Measurements from ENCODE around the gene EPS8L2. TPM values are rescaled to one million over a fixed set of nuclear protein-coding genes. Genes with fewer than 3 reads are reported as not detected.

EPS8L2 gene
- polyA plus RNA-seq, 3 donors from 2014 or later, result 12.9 to 15.1 (median 15.0) TPM

DNA sequence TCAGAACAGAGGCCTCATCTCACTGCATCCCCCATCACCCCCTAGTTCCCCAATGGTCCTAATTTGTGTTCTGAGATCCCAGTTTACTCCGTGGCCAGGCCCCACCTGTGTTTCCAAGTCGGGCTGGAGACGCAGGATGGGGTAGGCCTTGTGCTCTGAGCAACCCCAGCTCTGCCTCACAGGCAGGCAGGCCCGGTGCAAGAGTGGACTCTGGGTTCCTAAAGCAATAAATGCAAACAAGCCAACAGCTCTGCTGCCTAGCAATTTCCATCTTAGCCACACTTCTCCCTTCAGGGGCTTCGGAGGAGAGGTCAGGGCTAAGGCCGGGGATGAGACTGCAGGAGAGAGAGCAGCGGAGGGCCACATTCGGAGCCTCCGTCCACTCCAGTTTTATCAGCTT, 2.5 kb upstream of the EPS8L2 start:
- no peak for DNase-seq
- Mint-ChIP-seq H3K27me3 (ENCODE audit: low read depth in 3 of 3) (peaks cover 2 to 6% (median 5%) of the 10 kb centered on the region in 3 donors), H3K4me1 (peaks cover 6 to 11% of the 10 kb centered on the region in 2 donors)

DNA sequence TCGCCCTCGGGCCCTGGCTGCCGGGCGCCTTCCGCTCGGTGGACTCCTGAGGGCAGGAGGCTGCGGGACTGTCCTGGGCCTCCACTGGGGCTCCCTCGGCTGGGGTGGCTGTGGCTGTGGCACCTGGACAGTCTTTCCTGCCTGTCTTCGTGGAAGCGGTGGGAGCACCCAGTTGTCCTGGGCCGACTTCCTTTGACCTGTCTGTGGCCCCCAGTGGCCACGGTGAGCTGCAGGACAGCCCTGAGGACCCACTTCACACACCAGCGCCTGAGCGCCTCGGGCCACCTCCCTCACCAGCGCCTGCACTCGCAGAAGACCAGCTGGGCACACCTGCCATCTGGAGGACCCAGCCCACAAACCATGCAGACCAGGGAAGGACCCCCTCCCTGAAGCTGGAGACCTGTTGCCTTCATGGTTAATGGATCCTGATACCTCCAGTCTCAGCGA, 1.8 kb upstream of the EPS8L2 start:
- no peaks in the 10 kb centered on the region for H3K9me3 Mint-ChIP-seq
- H3K27me3 Mint-ChIP-seq (ENCODE audit: low read depth in 3 of 3), result peaks cover 2 to 6% (median 5%) of the 10 kb centered on the region in 3 donors
- peaks cover 6 to 11% of the 10 kb centered on the region in 2 donors for H3K4me1 Mint-ChIP-seq
- DNase-seq, result no peak
- H3K36me3 Mint-ChIP-seq, result no peaks in the 10 kb centered on the region
- H3K27ac Mint-ChIP-seq, result no peak overlapping the region
- no peak overlapping the region for H3K4me3 Mint-ChIP-seq

More for the DNA sequence above, 2.5 kb upstream of the EPS8L2 start:
- peak overlapping the region in 1 of 5 donors; percentile 12 for H3K4me3 Mint-ChIP-seq
- no peaks in the 10 kb centered on the region for H3K36me3 Mint-ChIP-seq
- H3K9me3 Mint-ChIP-seq, result no peaks in the 10 kb centered on the region
- H3K27ac Mint-ChIP-seq, result peak overlapping the region in 2 of 6 donors; percentile 34 to 49

DNA sequence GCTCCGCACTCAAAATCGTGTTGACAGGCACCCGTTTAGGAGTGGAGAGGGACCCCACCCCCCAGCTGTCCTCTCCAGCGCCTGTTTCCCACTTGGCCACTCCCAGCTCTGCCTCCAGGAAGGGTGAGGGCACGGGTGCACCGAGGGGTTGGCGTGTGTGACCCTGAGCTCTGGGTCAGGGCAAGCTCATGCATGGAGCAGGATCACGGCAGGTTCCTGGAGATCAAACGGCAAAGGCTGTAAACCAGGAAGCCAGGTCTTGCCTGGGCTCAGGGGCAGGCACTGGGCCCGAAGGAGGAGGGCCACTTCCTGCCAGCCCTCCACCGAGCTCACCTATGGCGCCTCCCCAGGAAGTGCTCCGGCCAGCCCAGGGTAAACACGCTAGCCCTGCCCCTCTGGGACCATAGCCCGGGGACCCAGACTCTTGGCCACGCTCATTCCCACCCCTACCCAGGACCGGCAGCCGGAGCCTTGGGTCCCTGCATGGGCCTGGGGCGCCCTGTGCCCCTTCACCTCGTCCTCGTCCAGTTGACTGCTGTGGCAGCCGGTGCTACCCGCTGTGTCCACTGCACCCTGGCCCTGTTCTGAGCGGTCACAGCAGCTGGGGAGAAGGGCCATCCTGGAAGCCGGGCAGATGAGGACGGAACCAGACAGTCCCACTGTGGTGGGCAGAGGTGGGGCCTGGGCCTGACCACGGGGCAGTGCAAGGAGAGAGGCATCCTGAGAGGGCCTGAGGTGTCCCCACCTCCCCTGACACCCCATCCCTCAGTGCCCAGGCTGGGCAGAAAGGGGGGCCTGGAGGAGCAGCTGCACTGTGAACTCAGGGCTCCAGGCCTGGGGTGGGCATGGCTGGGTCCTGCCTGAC, 1.0 kb upstream of the EPS8L2 start:
- Mint-ChIP-seq H3K9me3 (no peaks in the 10 kb centered on the region), H3K36me3 (no peaks in the 10 kb centered on the region), H3K27me3 (ENCODE audit: low read depth in 3 of 3) (peaks cover 2 to 6% (median 5%) of the 10 kb centered on the region in 3 donors), H3K4me3 (peak overlapping the region in 2 of 5 donors; percentile 40 to 41), H3K27ac (peak overlapping the region in 1 of 6 donors; percentile 28), H3K4me1 (peaks cover 6 to 11% of the 10 kb centered on the region in 2 donors)
- DNase-seq, result no peak

DNA sequence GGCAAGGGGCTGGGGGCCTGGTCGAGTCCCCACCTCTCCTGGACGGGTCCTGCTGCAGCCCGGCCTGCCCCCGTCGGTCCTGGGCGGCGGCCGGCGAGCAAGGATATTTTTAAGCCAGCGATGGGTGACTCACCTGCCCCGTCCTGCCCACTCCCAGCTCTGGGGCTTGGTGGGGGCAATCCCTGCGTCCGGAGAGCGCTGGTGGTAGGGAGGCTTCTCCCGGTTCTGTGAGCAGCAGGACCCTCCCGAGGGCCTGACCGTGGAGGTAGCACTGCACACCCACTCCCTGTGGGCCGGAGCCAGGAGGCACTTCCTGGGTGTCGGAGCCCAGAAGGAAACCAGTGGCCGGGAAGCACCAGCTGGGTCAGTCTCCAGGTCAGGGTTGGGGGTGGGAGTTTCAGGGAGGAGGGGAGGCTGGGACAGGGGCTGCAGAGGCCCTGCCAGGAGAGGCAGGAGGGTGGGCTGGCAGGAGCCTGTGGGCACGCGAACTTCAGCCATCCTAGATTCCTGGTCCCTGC, 467 bp downstream of the EPS8L2 start:
- peaks cover 3 to 6% (median 5%) of the 10 kb centered on the region in 3 donors for H3K27me3 Mint-ChIP-seq (ENCODE audit: low read depth in 3 of 3)
- H3K36me3 Mint-ChIP-seq, result no peaks in the 10 kb centered on the region
- peaks cover 6 to 11% of the 10 kb centered on the region in 2 donors for H3K4me1 Mint-ChIP-seq
- H3K27ac Mint-ChIP-seq, result no peak overlapping the region
- H3K4me3 Mint-ChIP-seq, result no peak overlapping the region
- DNase-seq, result no peak
- no peaks in the 10 kb centered on the region for H3K9me3 Mint-ChIP-seq

DNA sequence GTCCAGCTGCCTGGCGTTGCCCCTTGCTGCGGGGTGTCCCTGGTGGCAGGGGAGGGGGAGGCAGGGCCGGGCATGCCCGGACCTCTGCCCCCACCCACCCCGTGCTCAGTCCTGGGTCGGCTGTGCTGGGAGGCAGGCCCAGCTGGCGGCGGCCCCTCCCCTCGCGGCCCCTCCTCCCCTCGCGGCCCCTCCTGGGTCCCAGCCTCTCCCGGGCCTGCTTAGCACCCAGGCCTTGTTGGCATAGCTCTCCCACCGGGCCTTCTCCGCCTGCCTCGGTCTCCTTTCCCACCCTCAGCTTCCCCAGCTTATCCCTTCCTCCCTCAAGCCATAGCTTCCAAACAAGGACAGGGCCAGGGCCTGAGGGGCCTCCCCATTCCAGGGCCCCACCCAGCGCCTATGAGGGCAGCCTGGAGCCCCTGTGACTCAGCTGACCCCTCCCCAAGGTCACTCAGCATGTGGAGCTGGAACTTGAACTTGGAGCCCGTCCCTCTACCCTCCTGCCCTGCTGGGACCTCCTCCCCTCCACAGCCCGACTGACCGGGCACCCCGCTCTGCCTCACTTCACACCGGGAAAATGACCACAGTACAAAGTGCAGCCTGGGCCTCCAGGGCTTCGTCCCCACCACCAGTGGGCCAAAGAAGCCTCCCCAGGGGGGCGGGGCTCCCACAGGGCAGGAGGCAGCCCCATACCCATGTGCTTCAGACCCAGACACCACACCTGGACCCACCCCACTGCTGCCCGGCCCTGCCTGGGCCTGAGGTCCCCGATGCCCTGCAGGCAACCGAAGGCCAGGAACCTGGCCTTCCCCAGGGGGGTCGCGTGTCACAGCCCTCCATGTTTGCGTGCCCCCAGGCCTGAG, 1.2 kb downstream of the EPS8L2 start:
- no peak for DNase-seq

DNA sequence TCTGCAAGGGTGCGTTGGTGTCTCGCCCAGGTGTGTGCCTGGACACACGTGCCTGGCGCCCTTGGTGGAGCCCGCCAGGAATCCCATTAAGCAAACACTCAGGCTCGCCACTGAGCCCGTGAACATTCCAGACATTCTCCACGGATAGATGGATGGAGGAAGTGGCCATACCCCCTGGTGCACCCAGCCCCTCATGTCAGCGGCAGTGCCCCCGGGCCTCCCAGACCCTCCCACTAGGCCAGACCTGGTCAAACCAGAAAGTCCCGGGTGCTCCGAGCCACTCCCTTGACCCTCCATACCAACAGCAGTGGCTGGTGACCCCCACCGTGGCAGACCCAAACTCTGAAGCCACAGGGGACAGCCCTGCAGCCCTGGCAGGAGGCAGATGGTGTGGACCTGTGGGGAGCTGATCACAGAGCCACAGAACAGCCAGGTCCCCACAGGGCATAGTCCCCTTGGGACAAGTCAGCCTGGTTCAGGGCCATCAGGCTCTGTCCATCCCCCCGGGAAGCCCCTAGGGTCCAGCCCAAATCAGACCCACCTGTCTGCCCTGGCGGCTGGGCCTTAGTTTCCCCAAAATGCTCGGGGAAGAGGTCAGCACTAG, 1.9 kb downstream of the EPS8L2 start:
- Mint-ChIP-seq H3K27ac (no peak overlapping the region), H3K27me3 (ENCODE audit: low read depth in 3 of 3) (peaks cover 3 to 6% (median 5%) of the 10 kb centered on the region in 3 donors), H3K4me3 (no peak overlapping the region), H3K9me3 (no peaks in the 10 kb centered on the region), H3K36me3 (no peaks in the 10 kb centered on the region), H3K4me1 (peaks cover 0 to 5% of the 10 kb centered on the region in 2 donors)
- no peak for DNase-seq

More for the DNA sequence above, 1.2 kb downstream of the EPS8L2 start:
- no peaks in the 10 kb centered on the region for H3K36me3 Mint-ChIP-seq
- H3K9me3 Mint-ChIP-seq, result no peaks in the 10 kb centered on the region
- H3K27me3 Mint-ChIP-seq (ENCODE audit: low read depth in 3 of 3), result peaks cover 3 to 6% (median 5%) of the 10 kb centered on the region in 3 donors
- peaks cover 5 to 11% of the 10 kb centered on the region in 2 donors for H3K4me1 Mint-ChIP-seq
- H3K27ac Mint-ChIP-seq, result no peak overlapping the region
- H3K4me3 Mint-ChIP-seq, result no peak overlapping the region

DNA sequence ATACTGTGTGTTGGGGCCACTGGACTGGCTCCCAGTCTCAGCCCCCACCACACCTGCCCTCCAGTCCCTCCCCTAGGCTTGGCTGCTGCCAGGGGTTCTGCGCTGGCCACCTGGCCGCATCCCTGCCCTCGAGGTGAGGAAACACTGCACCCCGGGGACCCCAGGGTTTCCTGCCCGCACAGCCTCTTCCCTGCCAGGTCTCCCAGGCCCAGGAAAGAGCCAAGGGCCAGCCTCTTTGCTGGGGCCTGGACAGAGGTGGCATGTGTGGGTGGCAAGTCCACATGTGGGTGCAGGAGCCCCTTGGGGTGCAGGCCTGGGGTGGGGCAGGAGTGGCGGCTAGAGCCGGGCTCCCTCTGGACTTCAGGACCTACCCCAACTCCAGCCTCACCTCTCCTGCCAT, 2.5 kb downstream of the EPS8L2 start:
- Mint-ChIP-seq H3K4me1 (peaks cover 0 to under 1% of the 10 kb centered on the region in 2 donors), H3K36me3 (no peaks in the 10 kb centered on the region), H3K9me3 (no peaks in the 10 kb centered on the region), H3K27ac (no peak overlapping the region), H3K27me3 (ENCODE audit: low read depth in 3 of 3) (peaks cover 5 to 6% (median 5%) of the 10 kb centered on the region in 3 donors), H3K4me3 (no peak overlapping the region)
- DNase-seq, result no peak

DNA sequence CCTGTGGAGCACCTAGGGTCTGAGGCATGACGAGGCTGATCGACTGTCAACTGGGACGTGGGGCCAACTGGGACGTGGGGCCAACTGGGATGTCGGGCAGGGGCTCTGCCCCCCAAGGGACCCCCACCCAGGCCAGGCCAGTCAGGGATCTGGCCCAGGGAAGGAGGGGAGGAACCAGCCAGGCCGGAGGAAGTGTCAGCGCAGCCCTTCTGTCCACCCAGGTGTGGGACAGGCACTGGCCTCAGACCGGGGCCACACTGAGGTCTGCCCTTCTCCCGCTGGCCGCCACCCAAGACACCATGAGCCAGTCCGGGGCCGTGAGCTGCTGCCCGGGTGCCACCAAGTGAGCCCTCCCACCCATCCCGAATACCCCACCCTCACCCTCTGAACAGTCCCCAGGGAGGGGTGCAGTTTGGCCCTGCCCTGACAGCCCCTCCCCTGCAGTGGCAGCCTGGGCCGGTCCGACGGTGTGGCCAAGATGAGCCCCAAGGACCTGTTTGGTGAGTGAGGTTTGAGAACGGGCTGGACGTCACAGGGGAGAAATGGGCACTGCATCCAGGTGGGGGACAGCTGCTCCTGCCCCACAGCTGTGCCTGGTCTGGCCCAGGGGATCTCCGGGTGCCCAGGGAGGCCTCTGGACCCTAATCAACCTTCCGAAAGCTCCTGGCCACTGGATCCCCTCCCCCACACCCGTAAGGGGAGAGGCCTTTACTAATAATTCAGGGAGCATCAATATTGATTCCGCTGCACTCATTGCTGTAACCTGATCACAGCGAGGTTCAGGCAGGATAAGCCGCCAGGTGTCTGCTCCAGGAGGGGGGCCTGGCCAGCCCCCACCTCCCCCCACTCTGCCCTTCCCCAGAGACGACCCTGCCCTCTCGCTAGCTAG, 3.3 kb downstream of the EPS8L2 start:
- Mint-ChIP-seq H3K4me1 (no peaks in the 10 kb centered on the region), H3K27ac (no peak overlapping the region), H3K27me3 (ENCODE audit: low read depth in 3 of 3) (peaks cover 5 to 6% (median 5%) of the 10 kb centered on the region in 3 donors), H3K36me3 (no peaks in the 10 kb centered on the region), H3K9me3 (no peaks in the 10 kb centered on the region), H3K4me3 (no peak overlapping the region)
- DNase-seq, result no peak

DNA sequence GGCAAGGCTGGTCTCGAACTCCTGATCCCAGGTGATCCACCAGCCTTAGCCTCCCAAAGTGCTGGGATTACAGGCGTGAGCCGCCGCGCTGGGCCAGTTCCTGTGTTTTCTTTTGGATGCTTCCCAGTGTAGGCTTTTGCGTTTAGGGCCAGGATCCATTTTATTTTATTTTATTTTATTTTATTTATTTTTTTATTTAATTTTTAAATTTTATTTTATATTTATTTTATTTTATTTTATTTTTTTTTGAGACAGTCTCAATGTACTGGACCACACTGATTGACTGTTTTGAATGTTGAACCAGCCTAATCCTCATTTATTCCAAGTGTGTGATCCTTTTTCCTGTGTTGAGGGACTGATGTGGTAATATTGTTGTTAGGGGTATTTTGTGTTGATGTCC, 8.4 kb downstream of the EPS8L2 start:
- Mint-ChIP-seq H3K4me1 (no peaks in the 10 kb centered on the region), H3K4me3 (no peak overlapping the region), H3K27me3 (ENCODE audit: low read depth in 3 of 3) (peaks cover 0 to 6% (median 5%) of the 10 kb centered on the region in 3 donors), H3K27ac (no peak overlapping the region), H3K9me3 (no peaks in the 10 kb centered on the region), H3K36me3 (no peaks in the 10 kb centered on the region)
- DNase-seq, result no peak

DNA sequence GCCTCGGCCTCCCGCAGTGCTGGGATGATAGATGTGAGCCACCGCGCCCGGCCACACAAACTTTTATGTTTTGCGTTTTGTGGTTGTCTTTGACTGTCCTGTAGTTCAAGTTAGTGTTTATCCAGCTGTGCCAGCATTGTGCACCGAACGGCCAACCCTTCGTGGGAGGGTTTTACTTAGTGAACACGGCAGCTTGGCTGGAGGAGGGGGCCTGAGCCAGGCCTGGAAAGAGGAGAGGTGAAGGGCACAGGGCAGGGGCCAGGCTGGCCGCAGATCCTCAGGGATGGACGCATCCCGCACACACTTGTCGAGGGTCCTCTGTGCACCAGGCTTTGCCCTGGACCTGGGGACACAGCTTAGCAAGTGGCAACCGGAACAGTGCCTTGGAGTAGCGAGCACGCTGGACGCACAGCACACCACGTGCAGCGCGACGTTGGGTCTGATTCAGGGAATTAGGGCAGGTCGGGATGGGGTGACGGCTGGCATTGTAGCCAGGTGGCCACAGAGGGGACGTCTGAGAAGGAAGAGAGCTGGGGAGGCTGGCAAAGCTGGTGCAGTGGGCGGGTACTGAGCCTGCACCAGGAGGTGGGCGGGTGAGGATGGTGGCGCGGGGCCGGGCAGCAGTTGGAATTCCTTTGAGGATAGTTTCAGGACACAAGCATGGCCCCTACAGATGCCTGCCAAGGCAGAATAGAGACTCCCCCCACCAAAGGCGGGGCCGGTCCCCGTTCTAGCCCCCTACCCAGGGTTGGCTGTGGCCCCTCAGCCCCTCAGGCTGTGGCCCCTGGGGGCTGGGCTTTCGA, 13.4 kb downstream of the EPS8L2 start:
- Mint-ChIP-seq H3K9me3 (no peaks in the 10 kb centered on the region), H3K4me3 (peak overlapping the region in 4 of 5 donors; percentile 21 to 63 (median 38)), H3K27ac (no peak overlapping the region), H3K4me1 (peaks cover 6 to 7% of the 10 kb centered on the region in 2 donors), H3K27me3 (ENCODE audit: low read depth in 3 of 3) (peaks cover 6 to 14% (median 11%) of the 10 kb centered on the region in 3 donors), H3K36me3 (no peaks in the 10 kb centered on the region)
- no peak for DNase-seq

DNA sequence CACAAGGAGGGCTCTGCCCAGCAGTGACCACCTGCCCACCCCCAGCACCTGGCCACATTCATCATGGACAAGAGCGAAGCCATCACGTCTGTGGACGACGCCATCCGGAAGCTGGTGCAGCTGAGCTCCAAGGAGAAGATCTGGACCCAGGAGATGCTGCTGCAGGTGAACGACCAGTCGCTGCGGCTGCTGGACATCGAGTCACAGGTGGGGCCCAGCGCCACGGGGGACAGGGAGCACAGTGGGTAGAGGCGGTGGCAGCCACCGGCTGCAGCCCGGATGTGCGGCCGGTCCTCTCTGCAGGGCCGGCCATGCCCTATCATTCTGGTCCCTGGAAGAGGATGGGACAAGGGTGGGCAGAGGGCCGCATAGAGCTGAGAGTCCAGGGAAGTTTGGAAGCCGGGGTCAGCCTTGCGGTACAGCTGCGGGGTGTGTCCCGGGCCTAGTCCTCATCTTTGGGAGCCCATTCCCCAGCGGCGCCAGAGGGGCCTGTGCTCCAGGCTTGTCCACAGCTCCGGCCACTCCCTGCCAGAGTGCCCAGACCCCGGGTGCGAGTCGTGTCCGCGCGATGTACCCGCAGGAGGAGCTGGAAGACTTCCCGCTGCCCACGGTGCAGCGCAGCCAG, 14.1 kb downstream of the EPS8L2 start:
- Mint-ChIP-seq H3K27me3 (ENCODE audit: low read depth in 3 of 3) (peaks cover 6 to 14% (median 11%) of the 10 kb centered on the region in 3 donors), H3K4me1 (peaks cover 6 to 7% of the 10 kb centered on the region in 2 donors), H3K27ac (no peak overlapping the region), H3K36me3 (no peaks in the 10 kb centered on the region), H3K4me3 (peak overlapping the region in 4 of 5 donors; percentile 21 to 65 (median 34)), H3K9me3 (no peaks in the 10 kb centered on the region)
- no peak for DNase-seq

Measured in immature natural killer cell (primary cell).